Effector memory CD8-positive, alpha-beta T cell (primary cell): ENCODE measurements around the gene RHOJ.
"Not testable (repeated sequence)": the region's sequence is repeated elsewhere in the genome, so short reads cannot be mapped to it uniquely, and the experiment has no call there.

Source experiments
- ATAC-seq: fragments of 150-1000 bp; cut with Tn5 transposase; replicated peaks from 2 replicates; pipeline ENCODE4 v1.10.0; 2021; ENCODE audit warnings: mild to moderate bottlenecking, moderate library complexity
- DNase-seq, 3 experiments: peaks; one replicate each; pipeline ENCODE4 v3.0.0; 2021
- H3K27ac Mint-ChIP-seq, 2 donors: one replicate each; pipeline ENCODE4 v1.8.0; 2022; ENCODE audit warnings: mild to moderate bottlenecking in 2 of 2, mixed read lengths in 2 of 2, moderate library complexity in 2 of 2
- H3K27me3 Mint-ChIP-seq, 2 donors: one replicate each; pipeline ENCODE4 v1.8.0; 2022; ENCODE audit warnings: mixed read lengths in 2 of 2
- H3K36me3 Mint-ChIP-seq: one replicate; pipeline ENCODE4 v1.8.0; 2022; ENCODE audit warnings: mild to moderate bottlenecking, moderate library complexity, mixed read lengths; ENCODE audit not compliant: insufficient read depth
- H3K4me1 Mint-ChIP-seq, 2 donors: one replicate each; pipeline ENCODE4 v1.8.0; 2022; ENCODE audit warnings: low read depth in 2 of 2, mixed read lengths in 2 of 2
- H3K4me3 Mint-ChIP-seq, 2 donors: one replicate each; pipeline ENCODE4 v1.8.0; 2022; ENCODE audit warnings: mild to moderate bottlenecking in 2 of 2, mixed read lengths in 2 of 2, moderate library complexity in 2 of 2
- H3K9me3 Mint-ChIP-seq, 2 donors: one replicate each; pipeline ENCODE4 v1.8.0; 2022; ENCODE audit warnings: mixed read lengths in 2 of 2

Gene RHOJ

DNA sequence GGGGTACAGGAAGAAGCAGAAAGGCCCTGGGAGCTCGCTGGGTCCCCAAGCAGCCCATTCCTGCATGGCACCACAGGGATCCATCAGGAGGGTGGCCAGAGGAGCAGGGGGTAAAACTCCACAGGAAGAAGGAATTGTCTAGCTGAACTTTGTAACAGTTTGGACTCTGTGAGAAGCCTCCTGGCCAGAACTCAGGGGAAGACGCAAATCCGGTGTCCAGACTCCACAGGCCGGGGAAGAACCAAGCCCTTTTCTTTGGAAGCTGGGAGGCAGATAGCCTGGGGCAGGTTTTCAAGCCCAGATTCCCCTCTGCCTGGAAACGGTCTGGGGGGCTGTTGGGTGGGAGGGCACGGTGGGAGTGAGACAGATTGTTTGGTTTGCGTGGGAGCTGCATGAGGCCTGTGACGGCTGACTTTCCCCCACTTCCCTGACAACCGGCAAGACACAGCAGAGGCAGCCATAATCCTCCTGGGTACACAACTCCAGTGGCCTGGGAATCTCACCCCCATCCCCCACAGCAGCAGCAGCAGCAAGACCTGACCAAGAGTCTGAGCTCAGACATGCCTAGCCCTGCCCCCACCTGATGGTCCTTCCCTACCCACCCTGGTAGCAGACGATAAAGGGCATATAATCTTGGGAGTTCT is 97.8 kb downstream of the RHOJ start:
- Mint-ChIP-seq H3K4me1 (peaks cover 4 to 5% of the 10 kb centered on the region in 2 donors), H3K27ac (no peak overlapping the region), H3K4me3 (no peak overlapping the region), H3K27me3 (peaks cover 0 to 8% of the 10 kb centered on the region in 2 donors), H3K36me3 (no peaks in the 10 kb centered on the region), H3K9me3 (no peaks in the 10 kb centered on the region)
- no peak for ATAC-seq
- DNase-seq, result no peak

DNA sequence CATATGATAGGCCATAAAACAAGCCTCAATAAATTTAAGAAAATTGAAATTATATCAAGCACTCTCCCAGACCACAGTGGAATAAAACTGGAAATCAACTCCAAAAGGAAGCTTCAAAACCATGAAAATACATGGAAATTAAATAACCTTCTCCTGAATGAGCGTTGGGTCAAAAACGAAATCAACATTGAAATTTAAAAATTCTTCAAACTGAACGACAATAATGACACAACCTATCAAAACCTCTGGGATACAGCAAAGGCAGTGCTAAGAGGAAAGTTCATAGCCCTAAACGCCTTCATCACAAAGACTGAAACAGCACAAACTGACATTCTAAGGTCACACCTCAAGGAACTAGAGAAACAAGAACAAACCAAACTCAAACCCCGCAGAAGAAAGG is 100.2 kb downstream of the RHOJ start:
- H3K36me3 Mint-ChIP-seq, H3K4me3 Mint-ChIP-seq, H3K27ac Mint-ChIP-seq, H3K9me3 Mint-ChIP-seq, ATAC-seq, H3K4me1 Mint-ChIP-seq, DNase-seq: not testable (repeated sequence)
- peaks cover 4 to 15% of the 10 kb centered on the region in 2 donors for H3K27me3 Mint-ChIP-seq

DNA sequence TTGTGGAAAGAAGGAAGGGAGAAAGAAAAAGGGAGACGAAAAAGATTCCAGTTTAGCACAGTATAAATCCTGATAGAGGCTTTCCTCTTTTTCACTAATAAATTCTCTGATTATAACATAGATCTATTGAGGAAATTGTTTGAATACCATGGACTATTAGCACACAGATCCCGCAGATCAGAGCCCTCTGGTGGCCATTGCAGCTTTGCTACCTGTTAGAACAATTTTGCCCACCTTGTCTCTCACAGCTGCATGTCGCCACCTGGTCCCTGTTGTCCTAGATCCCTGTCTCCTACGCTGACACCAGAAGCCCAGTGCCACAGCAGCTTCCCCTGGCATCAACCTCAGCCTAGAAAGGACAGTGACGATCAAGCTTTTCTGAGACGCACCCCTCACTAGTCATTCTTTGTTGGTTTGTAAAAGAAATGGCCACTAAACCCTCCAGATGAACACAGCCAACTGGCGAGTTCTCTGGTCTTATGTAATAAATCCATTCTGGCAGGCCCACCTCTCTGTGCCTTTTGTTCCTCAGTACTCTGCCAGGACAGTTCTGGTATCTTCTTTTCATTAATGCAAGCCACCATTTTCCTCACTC is 104.6 kb downstream of the RHOJ start:
- Mint-ChIP-seq H3K27me3 (peaks cover 28 to 36% of the 10 kb centered on the region in 2 donors), H3K36me3 (no peaks in the 10 kb centered on the region), H3K4me1 (peaks cover 0 to 2% of the 10 kb centered on the region in 2 donors), H3K27ac (no peak overlapping the region), H3K9me3 (no peaks in the 10 kb centered on the region), H3K4me3 (no peak overlapping the region)
- ATAC-seq (no peak), DNase-seq (peak in 1 of 3 experiments; percentile 3)

DNA sequence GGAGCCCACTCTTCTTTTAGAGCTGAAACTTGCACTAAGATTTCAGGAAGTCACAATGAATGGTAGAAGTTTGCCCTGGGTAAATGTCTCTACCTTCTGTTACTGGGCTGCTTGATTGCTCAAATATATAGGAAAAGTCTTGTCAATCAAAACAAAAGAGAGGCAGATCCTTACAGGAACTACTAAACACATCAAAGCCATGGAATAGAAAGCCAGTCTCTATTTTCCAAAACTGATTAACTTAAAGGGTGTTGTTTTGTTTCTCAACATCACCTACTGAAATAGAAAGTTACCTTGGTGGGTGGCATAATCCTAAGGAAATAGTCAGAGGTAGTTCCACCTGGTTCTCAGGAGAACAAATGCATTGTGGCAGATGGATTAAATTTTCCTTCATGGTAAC is 114.6 kb downstream of the RHOJ start, which contains the start of gene GPHB5:
Gene GPHB5, minus strand, starts transcription at position 101 of the 400 bp plus-strand sequence. CDS start 1,086 bp downstream, outside the sequence.
- H3K4me3 Mint-ChIP-seq, result no peak within 1 kb of the TSS
- DNase-seq (no peak), ATAC-seq (no peak)
- peaks cover 36 to 72% of the 10 kb centered on the region in 2 donors for H3K27me3 Mint-ChIP-seq
- H3K27ac Mint-ChIP-seq, result no peak within 1 kb of the TSS
- no peaks in the 10 kb centered on the region for H3K36me3 Mint-ChIP-seq
- H3K4me1 Mint-ChIP-seq, result no peaks in the 10 kb centered on the region
- H3K9me3 Mint-ChIP-seq, result no peaks in the 10 kb centered on the region

DNA sequence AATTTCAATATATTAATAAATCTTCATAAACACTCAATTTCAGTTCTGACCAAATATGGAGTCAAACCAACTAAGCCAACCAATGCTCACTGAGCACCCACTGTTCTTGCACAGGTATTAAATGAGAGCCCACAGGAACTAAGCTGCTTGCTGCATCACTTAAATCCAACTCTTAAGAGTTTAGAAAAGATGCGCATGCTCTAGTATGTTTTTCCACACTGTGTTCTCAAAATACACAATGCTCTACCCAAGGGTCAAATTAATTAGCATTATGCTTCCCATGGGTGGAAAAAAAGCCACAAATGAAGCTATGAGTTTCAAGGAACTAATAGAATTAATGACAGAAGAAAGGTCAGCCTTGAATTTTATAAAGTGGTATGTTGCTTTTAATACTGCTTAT is 118.2 kb downstream of the RHOJ start:
- ATAC-seq (no peak), DNase-seq (no peak)
- peaks cover 33 to 42% of the 10 kb centered on the region in 2 donors for H3K27me3 Mint-ChIP-seq
- no peak overlapping the region for H3K4me3 Mint-ChIP-seq
- no peaks in the 10 kb centered on the region for H3K36me3 Mint-ChIP-seq
- H3K9me3 Mint-ChIP-seq, result no peaks in the 10 kb centered on the region
- H3K4me1 Mint-ChIP-seq, result no peaks in the 10 kb centered on the region
- H3K27ac Mint-ChIP-seq, result no peak overlapping the region

DNA sequence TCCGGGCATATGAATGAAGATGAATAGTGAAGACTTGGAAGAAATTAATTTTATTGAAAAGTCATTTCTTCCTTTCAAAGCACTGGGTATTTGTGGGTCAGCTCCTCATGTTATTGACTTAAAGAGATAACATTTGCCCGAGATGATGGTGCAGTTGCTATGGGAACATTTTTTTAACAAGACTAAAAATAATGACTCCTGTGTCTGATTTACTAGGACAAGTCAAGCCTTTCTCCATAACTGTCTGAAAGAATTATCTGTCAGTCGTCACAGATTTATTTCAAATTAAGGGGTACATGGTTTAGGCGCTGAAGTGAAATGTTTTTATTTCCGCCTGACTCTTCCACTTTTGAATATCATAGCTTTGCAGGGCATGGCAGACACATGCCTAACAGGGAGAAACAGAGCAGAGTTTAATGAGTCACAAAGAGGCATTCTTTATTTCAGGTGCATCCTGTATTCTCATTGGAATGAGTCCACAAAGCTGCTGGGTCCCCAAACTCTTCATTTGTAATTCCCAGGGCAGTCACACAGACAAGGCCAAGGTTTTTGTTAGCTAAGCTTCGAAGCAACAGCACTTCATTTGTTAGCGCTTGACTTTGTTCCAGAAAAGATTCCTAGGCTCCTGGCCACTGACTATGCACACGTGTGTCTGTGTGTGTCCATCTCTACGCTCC is 118.8 kb downstream of the RHOJ start:
- Mint-ChIP-seq H3K27ac (no peak overlapping the region), H3K9me3 (no peaks in the 10 kb centered on the region), H3K4me3 (no peak overlapping the region), H3K4me1 (no peaks in the 10 kb centered on the region), H3K27me3 (peaks cover 33 to 37% of the 10 kb centered on the region in 2 donors), H3K36me3 (no peaks in the 10 kb centered on the region)
- ATAC-seq (no peak), DNase-seq (no peak)

DNA sequence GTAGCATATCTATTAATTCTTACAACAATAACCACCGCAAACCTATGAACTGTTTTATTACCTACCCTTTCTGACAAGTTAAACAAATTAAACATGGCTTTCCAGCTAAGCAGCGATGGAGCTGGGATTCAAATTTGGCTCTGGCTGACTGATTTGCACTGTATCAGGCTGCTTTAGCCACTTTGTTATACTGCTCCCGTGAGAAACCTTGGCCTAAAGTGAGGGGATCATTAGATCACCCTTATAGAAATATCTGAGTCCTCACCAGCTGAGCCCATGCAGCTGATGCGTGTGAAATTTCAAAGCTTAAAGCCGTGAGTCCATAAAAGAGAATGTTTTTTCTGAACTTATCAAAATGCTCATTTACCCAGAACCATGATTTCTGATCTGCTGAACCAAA is 122.6 kb downstream of the RHOJ start:
- ATAC-seq, result no peak
- Mint-ChIP-seq H3K9me3 (no peaks in the 10 kb centered on the region), H3K27ac (no peak overlapping the region), H3K36me3 (no peaks in the 10 kb centered on the region), H3K4me1 (no peaks in the 10 kb centered on the region), H3K27me3 (peaks cover 12 to 21% of the 10 kb centered on the region in 2 donors), H3K4me3 (no peak overlapping the region)
- no peak for DNase-seq

DNA sequence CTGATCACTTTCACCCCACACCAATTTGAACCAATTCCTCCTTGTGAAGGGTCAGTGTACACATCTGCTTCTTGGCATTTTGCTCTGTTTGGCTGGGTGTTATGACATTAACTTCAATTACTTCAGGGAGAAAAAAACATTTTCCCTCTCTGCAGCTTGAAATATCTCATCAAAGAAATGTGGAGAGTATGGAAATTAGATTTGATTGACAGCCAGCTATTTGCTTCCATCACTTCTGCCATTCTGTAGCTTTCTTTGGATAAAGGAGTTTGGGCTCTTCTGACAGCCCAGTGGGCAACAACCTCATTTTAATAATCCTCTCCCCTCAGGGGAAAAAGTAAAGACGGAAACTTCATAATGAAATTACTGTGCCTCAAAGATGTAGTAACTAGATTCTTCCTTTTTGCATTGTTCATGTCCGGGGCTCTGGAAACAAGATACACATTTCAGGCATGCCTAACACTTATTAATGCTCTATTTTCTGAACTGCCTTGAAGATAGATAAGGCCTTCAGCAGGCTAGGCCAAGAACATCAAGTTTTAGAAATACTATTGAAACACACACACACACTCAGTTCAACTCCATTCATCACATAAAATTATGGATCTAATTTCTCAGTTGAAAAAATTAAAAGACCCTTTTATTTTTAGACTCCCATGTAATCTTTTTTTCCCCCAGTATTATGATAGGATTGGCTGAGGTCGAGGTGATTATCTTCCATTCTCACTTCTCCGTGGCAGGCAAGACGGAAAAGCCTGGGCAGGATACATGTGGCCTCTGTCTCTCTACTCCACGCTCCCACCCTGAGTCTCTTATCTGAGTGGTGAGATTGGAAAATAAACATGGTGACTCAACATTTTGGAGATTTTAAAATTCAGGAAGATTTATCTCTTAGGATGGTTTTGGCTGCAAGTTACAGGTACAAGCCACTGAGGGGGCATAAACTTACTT is 124.8 kb downstream of the RHOJ start:
- ATAC-seq (no peak), DNase-seq (no peak)
- Mint-ChIP-seq H3K4me3 (no peak overlapping the region), H3K36me3 (no peaks in the 10 kb centered on the region), H3K27ac (no peak overlapping the region), H3K27me3 (peaks cover 22 to 42% of the 10 kb centered on the region in 2 donors), H3K9me3 (no peaks in the 10 kb centered on the region), H3K4me1 (no peaks in the 10 kb centered on the region)

DNA sequence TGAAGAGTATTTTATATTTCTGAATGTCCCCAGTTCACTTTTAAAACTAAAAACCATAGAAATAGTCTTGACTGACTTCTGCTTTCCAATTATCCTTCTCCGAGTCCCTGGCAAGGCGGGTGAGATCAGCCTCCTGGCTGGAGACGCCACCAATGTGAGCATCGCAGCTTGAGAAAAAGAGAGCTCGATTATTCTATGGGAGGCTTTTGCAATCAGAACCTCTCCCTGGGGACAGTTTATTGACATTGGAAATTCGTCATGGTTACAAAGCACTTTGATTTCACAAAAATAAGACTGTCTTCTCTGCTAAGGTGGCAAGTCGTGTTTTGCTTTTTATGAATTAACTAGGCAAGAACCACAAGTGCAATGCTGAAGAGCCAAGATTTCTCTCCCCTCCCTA is 138.1 kb downstream of the RHOJ start:
- no peak overlapping the region for H3K4me3 Mint-ChIP-seq
- no peak overlapping the region for H3K27ac Mint-ChIP-seq
- H3K36me3 Mint-ChIP-seq, result no peaks in the 10 kb centered on the region
- peaks cover 0 to 2% of the 10 kb centered on the region in 2 donors for H3K9me3 Mint-ChIP-seq
- peaks cover 35 to 49% of the 10 kb centered on the region in 2 donors for H3K27me3 Mint-ChIP-seq
- DNase-seq, result no peak
- H3K4me1 Mint-ChIP-seq, result no peaks in the 10 kb centered on the region
- ATAC-seq, result no peak
